Measurements from ENCODE around the gene CLDN6.

Gene CLDN6

GRCh38 chr16:3013998-3014690, 3.8 kb downstream of the CLDN6 start:
- DNase-seq (ENCODE audit: low read depth in 1 of 2, low spot score in 1 of 2), result no peak

- no peak for DNase-seq (ENCODE audit: low read depth in 1 of 2, low spot score in 1 of 2)
These were observed 4.5 kb downstream of the CLDN6 start for GRCh38 chr16:3013491-3013951.

GRCh38 chr16:3012828-3013420, 5.1 kb downstream of the CLDN6 start, which contains the start of gene CLDN9:
Gene CLDN9 (plus strand): TSS chr16:3012923. CDS start chr16:3013363, 440 bp downstream.
- DNase-seq (ENCODE audit: low read depth in 1 of 2, low spot score in 1 of 2), result no peak

- DNase-seq (ENCODE audit: low read depth in 1 of 2, low spot score in 1 of 2), result no peak
These were observed 5.7 kb downstream of the CLDN6 start for GRCh38 chr16:3012246-3012645.

- no peak for DNase-seq (ENCODE audit: low read depth in 1 of 2, low spot score in 1 of 2)
These were observed 7.5 kb downstream of the CLDN6 start for GRCh38 chr16:3010510-3010909.

- no peak for DNase-seq (ENCODE audit: low read depth in 1 of 2, low spot score in 1 of 2)
These were observed 8.2 kb downstream of the CLDN6 start for GRCh38 chr16:3009568-3010390.

- DNase-seq (ENCODE audit: low read depth in 1 of 2, low spot score in 1 of 2), result no peak
These were observed 9.3 kb downstream of the CLDN6 start for GRCh38 chr16:3008690-3009037.

GRCh38 chr16:3007957-3008689, 9.9 kb downstream of the CLDN6 start:
- DNase-seq (ENCODE audit: low read depth in 1 of 2, low spot score in 1 of 2), result no peak

- DNase-seq (ENCODE audit: low read depth in 1 of 2, low spot score in 1 of 2), result no peak
These were observed 10.7 kb downstream of the CLDN6 start for GRCh38 chr16:3007059-3007956.

- DNase-seq (ENCODE audit: low read depth in 1 of 2, low spot score in 1 of 2), result no peak
These were observed 13.2 kb downstream of the CLDN6 start for GRCh38 chr16:3004781-3005284.

- DNase-seq (ENCODE audit: low read depth in 1 of 2, low spot score in 1 of 2), result no peak
These were observed 13.7 kb downstream of the CLDN6 start for GRCh38 chr16:3004319-3004718.

GRCh38 chr16:3003582-3004270, 14.3 kb downstream of the CLDN6 start:
- peak; percentile 86 to 95 for DNase-seq (ENCODE audit: low read depth in 1 of 2, low spot score in 1 of 2)

- no peak for DNase-seq (ENCODE audit: low read depth in 1 of 2, low spot score in 1 of 2)
These were observed 16.7 kb downstream of the CLDN6 start for GRCh38 chr16:3001316-3001715.

GRCh38 chr16:3000540-3000939, 17.4 kb downstream of the CLDN6 start:
- no peak for DNase-seq (ENCODE audit: low read depth in 1 of 2, low spot score in 1 of 2)

GRCh38 chr16:2999929-3000328, 18.1 kb downstream of the CLDN6 start:
- DNase-seq (ENCODE audit: low read depth in 1 of 2, low spot score in 1 of 2), result no peak

GRCh38 chr16:2996298-2996697, 21.7 kb downstream of the CLDN6 start:
- DNase-seq (ENCODE audit: low read depth in 1 of 2, low spot score in 1 of 2), result no peak

GRCh38 chr16:2992383-2993081, 25.5 kb downstream of the CLDN6 start:
- DNase-seq (ENCODE audit: low read depth in 1 of 2, low spot score in 1 of 2), result no peak

- DNase-seq (ENCODE audit: low read depth in 1 of 2, low spot score in 1 of 2), result no peak
These were observed 26.3 kb downstream of the CLDN6 start for GRCh38 chr16:2991566-2992261.

Measured in activated CD4-positive, alpha-beta T cell treated with anti-CD3 and anti-CD28 coated beads, Interleukin-2, amount 50 U/mL, for 24 hours (primary cell).